Renal cortex interstitium (tissue), 11 donors: ENCODE measurements around the gene DNAH1. TPM values are rescaled to one million over a fixed set of nuclear protein-coding genes. Genes with fewer than 3 reads are reported as not detected.

Source experiments
- DNase-seq, 11 donors: peaks; one replicate each; pipeline ENCODE4 v3.0.0-alpha.2; 2013; ENCODE audit warnings: low read depth in 9 of 11, low spot score in 4 of 11; ENCODE audit errors: extremely low read depth in 1 of 11
- polyA plus RNA-seq, 3 donors: library from polyadenylated mRNA; unstranded; fragments of 120-200 nt; gene quantifications; one replicate each; pipeline ENCODE4 v1.2.1, GENCODE V29; 2013; ENCODE audit not compliant: insufficient read length in 3 of 3

The DNAH1 gene
- polyA plus RNA-seq, 3 donors = 10.0 to 13.9 (median 10.3) TPM

DNA sequence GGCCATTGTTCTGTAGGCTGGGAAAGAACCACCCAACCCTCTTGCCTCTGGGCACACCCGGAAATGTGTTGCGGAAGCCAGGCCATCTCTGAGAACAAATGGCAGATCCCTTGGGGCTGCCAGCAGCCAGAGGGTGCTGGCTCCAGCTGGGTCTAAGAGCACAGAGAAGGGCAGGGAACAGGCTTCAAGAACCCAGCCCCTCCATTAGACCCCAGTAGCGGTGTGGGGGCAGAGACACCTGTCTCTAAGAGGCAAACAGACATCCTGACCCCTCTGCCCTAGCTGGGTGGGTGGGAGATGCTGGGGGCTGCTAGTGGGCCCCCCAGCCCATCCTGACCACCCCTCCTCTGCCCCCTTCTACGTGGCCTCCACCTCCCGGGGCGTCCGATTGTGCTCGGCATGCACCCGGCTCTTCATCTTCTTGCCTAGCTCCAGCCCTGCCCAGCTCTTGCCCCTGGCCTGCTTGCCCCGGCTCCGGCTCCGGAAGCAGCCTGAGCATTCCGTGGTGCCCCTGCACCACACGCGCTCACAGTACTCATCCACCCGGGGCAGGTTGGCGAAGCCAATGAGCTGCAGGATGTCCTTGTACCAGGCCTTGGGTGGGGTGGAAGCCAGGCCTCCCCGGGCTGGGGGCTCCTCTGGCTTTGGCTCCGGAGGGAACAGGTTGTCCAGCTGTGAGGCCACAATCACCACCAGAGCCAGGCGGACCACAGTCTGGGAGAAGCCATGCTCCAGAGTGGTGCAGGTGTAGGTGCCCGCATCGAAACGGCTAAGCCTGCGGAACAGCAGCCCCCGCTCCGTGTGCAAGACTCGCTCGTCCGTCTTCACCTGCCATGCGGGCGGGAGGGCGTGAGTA is 119.4 kb downstream of the DNAH1 start:
- no peak for DNase-seq

DNA sequence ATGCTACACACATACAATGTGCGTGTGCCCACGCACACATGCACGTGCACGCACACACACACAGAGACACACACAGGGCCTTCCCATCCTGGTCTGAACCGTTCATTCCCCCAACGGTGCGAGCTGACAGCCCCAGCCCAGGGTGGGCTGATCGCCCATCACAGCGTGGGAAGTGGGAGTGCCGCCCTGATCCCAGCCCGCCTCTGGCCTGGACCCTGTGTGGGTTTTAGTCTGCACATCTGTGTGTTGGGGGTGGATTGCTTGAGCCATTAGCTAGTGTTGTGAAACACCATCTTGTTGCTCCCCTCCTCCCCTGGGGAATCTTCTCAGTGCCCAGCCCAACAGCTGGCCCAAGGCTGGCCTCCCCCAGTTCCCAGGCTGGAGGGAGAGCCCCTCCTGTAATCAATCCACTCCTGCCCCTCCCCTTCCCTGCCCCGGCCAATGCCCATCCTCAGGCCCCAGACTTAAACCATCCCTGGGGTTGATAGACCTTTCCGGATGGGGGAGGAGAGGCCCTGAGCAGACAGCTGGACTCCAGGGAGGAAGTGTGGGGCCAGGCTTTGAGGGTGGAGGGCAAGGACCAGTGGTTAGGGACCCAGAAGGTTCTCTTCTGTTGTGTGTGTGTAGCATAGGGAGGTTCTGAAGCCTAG is 120.5 kb downstream of the DNAH1 start:
- DNase-seq = peak in 2 of 11 donors; percentile 47 to 48

DNA sequence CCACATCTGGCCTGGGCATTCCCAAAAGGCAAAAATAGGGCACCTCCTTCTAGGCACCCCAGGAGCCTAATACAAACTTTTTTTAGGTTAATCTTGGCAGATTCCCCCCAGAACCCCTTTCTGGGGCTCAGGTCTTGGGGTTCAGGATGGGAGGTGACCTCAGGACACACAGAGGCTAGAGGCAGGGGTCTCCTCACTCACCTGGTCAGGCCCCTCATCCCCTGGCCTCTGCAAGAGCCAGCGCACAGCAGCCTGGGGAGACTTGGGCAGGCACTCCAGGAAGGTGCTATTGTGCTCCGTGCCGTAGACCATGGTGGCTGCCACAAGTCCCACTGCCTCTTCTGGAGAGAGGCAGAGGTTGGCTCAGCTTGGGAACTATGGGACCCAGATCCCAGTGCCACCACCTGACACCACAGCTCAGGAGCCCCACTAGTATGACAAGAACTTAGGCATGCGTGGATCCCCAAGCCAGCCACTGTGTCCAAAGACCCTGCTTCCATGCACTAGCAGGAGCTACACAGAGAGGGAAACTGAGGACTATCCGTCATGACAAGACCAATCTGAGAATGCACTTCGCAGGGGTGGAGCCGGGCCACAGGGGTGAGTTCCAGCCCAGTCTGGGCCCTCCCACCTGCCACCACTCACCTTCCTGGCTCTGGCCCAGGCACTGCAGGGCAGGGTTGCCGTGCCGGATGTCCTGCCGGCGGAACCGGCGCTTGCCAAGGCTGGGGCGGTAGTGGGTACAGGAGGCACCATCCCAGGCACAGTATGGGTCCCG is 121.4 kb downstream of the DNAH1 start:
- no peak for DNase-seq

DNA sequence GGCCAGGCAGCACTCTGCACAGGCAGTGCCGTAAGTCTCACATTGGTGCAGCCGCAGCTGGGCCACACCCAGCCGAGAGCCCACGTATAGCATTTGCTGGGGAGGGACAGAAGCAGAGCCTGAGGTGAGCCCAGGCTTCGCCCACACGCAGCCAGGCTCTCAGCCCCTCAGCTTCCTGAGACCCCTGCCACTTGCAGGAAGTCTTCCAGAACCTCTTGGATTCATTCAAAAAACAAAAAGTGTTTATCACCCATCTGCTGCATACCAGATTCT is 121.9 kb downstream of the DNAH1 start:
- no peak for DNase-seq

DNA sequence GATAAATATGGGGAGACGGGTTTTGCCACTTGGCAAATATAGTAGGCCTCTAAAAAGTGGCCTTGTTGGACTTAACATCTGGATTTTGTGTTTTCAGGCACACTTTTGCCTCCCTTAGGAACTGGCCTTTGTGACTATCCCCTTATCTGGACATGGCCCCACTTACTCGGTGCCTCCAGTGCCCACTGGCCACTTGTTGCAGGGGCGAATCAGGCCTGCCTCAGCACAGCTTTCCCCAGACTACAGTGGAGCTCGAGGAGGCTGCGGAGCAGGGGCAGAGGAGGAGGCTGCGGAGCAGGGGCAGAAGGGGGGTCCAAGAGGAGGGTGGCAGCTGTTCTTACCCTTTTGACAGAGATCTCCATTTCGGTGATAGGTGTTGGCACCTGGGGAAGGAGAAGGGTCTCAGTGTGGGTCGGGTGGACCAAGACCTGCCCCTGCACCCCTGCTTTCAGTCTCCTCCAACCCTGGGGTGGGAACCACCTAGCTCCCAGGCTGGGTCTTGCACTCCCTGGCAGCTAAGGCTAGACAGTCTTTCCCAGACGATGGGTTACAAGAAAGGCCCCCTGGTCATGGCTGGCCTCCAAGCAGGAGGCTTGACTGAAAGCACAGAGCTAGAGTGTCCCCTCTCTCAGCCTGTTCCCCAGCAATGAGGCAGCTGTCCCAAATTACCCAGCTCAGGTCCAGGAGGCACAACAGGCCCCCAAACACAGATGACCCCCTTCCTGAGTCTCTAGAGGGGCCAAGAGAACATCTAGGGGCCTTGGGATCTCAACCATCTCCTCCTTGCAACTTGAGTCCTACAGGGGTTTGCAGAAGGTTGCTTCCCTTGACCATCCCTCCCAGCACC is 122.7 kb downstream of the DNAH1 start:
- DNase-seq = no peak

DNA sequence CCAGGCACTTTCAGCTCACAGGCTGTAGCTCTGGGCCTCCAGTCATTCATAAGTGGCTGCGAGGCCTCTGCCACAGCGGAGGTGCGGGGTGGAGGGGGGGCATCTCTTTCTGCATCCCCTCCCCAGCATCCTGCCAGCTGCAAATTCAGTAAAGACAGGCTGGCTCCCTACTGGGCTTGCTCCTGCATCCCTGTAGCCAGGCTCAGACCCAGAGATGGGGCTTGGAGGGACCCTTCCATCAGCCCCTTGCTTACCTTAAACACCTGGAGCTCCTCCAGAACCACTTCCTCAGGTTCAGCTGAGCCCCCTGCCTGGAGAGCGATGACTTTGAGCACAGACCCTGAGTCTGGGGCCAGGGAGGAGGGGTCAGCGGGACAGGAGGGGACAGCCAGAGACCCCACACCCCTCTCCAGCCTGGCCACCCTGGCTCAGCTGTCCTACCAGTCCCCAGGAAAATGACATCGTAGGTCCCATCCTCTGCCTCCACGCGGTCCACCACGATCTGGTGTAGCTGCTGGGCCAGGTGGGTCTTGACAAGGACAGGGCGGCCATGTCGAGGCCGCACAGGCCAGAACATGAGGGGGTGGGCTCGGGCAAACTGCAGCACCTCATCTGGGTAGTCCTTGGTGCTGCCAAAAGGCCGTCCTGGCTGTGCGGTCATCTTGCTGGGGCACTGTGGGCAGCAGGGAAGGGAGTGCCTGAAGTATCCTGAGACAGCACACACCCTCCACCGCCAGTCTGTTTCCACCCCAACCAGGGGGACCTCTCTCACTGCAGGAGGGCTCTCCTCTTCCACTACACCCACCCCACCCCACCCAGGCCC is 123.5 kb downstream of the DNAH1 start:
- no peak for DNase-seq

DNA sequence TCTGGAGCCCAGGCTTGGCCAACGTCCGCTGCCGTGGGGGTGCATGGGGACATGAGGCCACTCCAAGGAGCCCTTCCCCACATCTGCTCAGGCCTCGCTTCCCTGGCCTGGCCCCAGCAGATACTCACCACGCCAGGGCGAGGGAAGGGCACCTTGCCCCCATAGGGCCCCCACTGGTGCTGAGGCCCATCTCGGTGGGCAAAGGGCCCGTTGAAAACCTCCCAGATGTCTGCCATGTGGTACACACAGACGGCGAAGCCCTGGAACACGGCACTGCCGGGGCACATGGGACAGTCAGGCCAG is 124.1 kb downstream of the DNAH1 start:
- no peak for DNase-seq

DNA sequence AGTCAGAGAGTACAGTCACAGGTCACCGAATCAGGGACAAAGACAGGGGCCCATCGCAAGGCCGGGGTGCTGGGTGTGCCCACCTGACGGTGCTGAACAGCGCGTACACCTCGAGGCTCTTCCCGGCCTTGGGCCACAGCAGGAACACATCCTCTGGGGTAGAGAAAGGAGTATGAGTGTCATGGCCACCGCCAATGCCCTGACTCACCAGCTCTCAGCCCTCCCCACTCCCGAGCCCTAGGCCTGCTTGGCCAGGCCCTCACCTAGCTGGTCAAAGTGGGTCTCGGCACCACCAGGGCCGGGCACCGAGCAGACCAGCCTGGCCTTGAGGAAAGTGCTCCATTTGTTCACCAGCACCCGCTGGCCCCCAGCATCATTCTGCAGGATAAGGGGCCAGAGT is 124.6 kb downstream of the DNAH1 start:
- DNase-seq = no peak

DNA sequence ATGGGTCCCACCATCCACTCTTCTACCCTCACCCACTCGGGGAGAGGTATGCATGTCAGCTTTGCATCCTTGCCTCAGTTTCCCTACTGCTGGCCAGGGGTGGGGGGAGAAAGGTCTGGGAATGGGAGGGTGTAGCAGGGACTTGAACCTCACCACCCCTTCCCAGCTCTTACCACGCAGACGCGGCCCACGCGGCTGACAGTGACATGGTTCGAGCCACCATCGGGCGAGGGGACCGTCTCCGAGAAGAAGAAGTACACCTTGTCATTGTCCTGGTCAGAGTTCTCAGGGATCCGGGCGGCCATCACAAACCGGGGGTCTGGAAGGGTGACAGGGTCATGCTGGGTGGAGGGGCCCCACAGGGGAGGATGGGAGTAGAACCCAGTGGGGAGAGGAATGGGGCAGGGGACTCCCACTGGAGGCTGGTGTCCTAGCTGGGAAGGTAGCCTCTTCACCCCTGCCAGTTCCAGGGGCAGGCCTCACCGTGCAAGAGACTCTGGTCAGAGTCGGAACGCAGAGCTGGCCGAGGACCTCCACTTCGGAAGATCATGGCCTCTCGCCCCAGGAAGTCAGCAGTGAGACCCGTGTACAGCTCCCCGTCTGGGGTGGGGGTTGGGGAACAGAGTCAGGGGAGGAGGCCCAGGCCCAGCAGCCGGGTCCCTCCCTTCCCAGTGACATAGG is 125.1 kb downstream of the DNAH1 start:
- DNase-seq = no peak

DNA sequence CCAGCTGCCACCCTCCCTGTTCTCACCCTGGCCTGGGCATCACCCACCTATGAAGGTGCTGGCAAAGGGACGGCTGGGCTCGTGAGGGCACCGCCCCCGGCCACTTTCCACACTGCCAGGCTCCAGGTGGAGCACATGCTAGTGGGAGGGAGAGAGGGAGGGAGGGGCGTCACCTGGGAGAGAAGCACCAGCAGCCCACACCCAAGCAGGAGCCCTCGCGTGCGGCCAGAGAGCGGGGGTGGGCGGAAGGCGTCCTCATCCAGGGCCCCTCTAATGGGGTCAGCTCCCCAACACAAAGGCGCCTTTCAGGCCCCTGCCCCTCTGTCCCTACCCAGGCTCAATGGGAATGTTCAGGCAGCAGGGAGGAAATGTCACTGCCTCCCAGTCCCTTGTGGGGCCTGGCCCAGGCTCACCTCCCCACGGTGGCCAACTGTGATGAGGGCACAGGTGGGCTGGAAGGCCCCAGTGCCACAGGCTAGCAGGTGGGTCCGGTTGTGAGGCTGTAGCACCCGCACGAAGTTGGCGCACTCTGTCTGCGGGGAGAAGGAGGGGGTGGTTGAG is 125.7 kb downstream of the DNAH1 start:
- no peak for DNase-seq

DNA sequence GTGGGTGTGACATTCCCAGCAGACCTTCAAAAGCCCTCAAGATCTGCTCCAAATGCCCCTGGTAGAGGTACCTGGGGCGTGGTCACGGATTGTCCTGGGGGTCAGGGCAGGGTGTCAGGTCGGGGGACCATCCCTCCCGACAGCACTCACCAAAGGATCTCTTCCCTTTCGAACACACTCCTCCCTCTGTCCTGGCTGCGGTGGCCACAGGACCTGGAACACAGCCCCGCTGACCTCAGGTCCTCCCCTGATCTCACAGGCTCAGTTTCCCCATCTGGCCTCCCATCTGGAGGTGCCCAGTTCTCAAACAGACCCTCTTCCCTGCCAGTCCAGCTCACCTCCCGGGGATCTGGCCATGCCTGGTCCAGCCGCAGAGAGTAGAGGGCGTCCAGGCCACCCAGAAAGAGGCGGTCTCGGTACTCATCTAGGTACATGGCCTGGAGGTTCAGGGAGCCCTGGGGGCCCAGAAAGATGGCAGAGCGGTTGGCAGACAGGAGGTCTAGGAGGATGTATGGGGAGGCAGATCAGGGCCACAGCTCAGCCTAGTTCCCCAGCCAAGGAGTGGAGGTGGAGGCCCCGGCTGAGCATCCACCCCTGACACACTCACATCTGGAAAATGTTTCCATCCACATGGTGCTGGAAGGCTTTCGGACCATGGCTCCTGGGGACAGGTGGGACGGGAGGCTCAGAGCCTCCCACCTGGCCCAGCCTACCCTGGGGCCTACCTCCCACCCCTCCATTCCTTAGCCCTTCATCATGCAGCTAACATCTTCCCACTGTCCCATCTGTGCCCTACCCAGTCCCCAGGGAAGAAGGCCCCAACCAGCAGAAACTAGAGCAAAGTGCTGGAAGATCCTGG is 126.5 kb downstream of the DNAH1 start:
- no peak for DNase-seq

DNA sequence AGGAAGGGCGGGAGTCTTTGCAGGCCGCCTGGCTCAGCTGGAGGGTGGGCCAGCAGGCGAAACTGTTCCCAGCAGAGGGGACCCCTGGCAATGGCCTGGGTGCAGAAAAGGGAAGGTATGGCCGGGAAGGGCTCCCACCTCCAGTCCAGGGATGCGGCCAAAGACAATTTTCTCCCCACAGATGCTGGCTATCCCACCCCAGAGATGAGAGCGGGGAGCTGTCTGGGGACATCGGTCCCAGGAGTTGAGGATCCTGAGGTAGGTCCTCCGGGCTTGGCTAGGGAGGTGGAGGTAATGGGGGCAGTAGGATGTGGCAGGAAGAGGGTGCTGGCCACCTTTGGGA is 127.1 kb downstream of the DNAH1 start:
- DNase-seq = no peak

DNA sequence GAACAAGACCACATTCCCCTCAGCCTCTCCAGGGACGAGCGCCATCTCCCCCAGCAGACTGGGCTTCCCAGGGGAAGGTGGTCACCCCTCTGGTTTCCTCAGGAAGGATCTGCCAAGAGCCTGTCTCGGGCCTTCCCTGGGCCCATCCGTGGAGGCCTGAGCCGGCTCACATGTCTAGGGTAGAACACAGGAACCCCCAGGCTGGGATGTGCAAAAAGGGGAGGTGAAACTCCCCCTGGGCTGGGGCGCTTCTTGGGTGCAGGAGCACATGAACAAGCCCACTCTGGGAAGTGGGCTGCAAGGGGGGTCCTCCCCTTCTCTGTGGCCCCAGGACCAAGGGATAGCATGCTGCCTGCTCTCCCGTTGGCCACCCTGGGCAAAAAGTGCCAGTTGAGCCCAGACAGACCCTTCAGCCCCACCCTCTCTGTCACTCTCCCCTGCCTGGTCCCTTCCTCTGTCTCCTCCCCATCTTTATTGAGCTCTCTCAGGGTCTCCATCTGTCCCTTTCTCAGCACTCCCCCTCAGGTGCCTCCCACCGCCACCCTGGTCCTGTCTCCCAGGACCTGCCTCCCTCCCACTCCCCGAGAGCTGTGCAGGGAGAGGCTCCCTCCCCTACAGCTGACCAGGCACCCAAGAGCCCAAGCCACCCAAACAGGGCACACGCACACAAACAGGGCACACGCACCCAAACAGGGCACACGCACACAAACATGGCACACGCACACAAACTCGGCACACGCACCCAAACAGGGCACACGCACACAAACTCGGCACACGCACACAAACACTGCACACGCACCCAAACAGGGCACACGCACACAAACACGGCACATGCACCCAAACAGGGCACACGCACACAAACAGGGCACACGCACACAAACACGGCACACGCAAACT is 127.9 kb downstream of the DNAH1 start:
- no peak for DNase-seq

DNA sequence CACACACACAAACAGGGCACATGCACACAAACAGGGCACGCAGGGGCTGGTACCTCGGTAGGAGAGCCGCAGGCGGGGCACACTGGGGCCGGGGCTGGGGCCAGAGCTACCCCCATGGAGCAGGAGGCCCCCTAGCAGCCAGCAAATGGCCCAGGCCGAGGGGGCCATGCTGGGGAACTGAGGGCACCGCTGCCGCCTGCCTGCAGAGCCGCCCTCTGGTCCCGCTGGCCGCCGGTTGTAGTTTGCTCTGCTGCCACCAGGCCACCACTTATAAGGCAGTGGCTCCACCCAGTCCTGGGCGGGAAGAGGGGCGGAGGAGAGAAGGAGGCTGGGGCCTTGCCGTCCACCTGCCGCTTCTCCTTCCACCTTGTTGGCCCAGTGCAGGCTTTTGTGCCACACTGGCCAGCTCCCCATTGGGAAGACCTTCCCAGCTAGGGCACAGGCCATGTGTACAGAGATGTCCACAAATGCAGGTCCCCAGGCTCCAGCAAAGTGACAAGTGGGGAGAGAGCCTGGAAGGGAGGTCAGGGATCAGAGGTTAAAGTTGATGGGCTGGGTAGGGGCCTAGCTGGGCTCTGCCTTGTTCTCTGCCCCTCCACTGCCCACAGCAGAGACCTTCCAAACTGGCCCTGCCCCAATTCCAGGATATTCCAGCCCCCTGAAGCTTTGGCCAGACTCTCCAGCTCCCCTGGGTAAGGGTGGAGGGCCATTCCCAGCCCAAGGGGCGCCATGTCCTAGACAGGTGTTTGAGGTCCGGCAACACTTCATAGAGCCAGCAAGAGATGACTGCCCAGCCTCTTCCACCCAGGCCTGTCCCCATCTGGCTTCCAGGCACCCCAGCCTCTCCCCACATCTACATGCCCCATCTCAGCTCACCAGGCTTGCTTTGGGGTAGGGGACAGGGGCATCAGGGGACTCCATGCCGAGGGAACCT is 129.0 kb downstream of the DNAH1 start, which contains the start of gene SEMA3G:
SEMA3G (minus strand) TSS at position 244 of the 934 bp plus-strand sequence; CDS start at position 168, 76 bp downstream.
- DNase-seq = peak in 4 of 11 donors; percentile 38 to 56 (median 51)

DNA sequence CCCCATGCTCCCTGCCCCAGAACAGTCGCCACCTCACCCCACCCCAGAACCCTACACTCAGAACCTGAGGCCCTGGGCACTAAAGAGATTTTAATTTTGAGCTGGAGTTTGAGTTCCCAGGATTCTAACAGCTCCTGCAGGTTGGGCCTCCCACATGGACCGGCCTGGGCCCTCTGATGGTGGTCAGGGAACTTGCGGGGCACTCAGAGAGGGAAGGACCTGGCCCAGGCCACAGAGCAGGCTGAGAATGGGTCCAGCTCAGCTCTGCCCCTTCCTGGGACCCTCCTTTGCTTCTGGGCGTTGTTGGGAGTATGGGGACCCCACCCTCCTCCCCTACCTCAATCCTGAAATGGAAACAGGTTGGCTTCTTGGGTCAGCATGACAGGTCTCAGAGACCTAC is 129.9 kb downstream of the DNAH1 start:
- DNase-seq = no peak
